GM19467 (cell line): ENCODE results near the gene SRPX2.

ENCODE experiments used
- ATAC-seq: cut with Tn5 transposase; IDR thresholded peaks from one replicate; pipeline ENCODE4 v1.9.1; 2021; ENCODE audit warnings: mild to moderate bottlenecking, moderate library complexity; ENCODE audit not compliant: unreplicated experiment

SRPX2 gene, protein sequence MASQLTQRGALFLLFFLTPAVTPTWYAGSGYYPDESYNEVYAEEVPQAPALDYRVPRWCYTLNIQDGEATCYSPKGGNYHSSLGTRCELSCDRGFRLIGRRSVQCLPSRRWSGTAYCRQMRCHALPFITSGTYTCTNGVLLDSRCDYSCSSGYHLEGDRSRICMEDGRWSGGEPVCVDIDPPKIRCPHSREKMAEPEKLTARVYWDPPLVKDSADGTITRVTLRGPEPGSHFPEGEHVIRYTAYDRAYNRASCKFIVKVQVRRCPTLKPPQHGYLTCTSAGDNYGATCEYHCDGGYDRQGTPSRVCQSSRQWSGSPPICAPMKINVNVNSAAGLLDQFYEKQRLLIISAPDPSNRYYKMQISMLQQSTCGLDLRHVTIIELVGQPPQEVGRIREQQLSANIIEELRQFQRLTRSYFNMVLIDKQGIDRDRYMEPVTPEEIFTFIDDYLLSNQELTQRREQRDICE

DNA sequence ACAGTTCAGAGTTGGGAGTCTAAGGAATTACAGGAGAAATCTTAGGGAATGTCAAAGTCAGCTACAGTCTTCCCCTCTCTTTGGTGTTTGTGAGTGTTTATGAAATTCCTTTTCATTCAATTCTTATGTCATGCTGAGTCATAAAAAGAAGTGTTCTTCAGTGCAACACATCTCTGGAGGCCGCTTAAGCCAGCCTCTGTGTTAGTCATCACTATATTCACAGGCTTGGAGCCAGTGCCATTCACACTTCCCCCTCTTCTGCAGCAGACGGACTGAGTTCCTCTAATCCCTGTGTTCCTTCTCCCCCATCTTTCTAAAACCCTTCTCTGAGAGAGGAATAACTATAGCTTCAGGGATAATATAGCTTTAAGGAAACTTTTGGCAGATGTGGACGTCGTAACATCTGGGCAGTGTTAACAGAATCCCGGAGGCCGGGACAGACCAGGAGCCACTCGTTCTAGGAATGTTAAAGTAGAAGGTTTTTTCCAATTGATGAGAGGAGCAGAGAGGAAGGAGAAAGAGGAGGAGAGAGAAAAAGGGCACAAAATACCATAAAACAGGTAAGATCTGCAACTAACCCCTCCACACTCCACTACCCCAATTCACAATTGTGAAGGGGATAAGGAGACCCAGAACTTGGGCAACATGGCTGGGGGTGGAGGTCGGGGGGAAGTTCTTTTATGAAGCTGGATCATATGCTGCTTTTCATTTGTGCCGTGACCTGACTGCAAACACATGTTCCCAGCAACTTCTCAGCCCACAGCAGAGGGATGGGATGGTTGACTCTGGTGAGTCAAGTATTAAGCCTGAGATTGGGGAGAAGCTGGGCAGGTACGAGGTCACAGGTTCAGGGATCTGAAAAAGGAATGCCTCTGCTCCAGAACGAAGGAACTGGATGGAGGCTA, at the start of gene SRPX2:
Gene SRPX2 (plus strand): TSS at position 244 of the 905 bp plus-strand sequence. CDS start 2,124 bp downstream, outside the sequence.
- ATAC-seq, result no peak

DNA sequence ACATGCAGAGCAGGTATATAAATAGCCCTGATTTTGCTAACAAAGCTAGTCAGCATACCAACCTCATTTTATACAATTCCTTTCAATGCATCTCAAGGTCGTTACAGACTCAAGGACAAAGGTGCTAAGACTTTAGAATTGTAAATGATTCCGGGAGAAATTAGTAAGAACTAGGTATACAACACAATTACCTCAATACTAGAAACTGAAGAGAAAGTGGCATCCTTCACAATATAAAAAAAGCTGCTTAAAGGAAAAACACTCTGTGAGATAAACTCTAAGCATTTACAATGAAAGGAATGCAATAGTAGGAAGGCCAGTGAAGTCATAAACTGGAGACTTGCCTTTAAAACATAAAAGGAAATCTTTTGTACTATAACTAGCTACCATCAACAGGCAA, 47.4 kb upstream of the SRPX2 start:
- no peak for ATAC-seq

DNA sequence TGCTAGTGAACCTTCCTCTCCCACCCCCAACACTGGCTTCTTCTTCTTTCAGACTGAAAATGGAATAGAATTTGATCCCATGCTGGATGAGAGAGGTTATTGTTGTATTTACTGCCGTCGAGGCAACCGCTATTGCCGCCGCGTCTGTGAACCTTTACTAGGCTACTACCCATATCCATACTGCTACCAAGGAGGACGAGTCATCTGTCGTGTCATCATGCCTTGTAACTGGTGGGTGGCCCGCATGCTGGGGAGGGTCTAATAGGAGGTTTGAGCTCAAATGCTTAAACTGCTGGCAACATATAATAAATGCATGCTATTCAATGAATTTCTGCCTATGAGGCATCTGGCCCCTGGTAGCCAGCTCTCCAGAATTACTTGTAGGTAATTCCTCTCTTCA, 44.5 kb upstream of the SRPX2 start:
- ATAC-seq, result no peak

DNA sequence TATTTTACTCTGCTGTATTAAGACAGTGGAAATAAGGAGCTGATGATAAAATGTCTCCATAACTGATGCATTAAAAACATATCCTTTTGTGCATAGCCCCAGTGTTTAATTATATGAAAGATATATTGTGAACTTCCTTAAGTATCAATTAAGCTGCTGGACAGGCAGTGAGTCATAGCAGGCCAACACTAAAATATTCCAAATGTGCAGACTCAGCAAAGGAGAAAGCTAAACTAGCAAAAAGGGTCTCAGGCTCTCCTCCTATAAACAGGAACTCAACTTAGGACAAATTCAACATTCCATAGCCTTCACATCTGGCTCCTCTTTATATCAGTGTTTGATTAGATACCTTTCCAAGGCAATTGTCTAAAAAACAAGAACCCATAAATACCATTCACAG, 43.7 kb upstream of the SRPX2 start:
- no peak for ATAC-seq

DNA sequence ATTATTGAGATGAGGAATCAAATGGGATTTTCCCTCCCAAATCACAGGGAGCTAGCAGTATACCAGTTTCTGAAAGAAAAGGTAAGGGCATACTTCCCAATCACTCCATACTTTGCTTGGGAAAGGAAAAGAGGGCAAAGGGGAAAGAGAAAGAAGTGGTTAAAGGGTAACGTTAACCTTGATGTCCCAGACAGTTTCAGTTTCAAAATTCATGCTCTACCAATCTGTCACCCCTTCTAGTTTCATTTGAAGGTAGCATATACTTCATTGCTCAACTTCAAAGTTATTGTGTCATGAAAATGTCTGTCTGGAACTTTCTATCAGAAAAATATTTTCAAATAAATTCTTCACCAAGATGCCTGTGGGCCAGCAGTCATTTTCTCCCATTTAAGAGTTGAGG, 43.2 kb upstream of the SRPX2 start:
- peak; percentile 76 for ATAC-seq

DNA sequence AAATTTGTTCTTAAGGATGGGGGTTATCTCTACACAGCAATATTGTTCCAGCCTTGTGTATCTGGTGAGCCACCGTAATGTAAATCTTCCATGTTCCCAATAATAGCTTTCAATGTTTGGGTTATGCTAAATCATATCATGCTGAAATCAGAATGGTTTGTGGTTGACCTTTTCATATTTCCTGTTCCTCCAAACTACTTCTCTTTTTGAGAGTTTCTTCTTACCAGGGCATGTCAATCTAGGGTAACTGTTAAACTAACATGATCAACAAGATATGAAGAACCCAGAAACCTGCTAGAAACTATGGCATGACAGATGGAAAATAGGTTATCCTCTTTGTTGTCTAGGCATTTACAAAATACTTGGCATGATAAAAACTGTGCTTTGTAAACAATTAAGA, 37.2 kb upstream of the SRPX2 start:
- ATAC-seq, result no peak

DNA sequence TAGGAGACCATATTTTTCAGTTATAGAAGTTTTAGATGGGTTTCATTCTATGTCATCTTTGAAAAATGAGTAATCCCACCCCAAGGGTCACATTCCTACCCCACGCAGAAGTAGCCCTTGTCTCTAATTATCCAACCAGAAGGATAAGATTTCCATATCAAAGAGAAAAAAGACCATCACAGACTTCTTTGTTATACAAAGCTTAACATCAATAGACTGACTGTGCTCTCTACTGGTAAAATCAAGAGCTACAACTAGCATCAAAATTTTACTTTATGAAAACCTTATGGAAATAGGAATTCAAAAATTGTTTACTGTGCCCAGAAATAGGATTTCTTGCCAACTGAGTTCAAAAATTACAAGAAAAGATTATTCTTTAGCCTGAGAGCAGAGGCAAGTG, 34.4 kb upstream of the SRPX2 start:
- ATAC-seq, result no peak

DNA sequence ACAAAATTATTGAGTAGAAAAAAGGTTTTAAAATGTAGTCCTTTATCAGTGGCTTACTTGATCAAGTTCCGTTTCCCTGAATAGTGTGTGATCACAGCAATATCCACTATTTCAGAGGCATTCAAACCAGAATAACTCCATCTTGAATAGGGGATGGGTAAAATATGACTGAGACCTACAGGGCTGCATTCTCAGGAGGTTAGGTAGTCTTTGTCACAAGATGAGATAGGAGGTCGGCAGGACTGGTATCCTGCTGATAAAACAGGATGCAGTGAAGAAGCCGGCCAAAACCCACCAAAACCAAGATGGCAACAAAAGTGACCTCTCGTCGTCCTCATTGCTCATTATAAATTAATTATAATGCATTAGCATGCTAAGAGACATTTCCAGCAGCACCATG, 32.0 kb upstream of the SRPX2 start:
- ATAC-seq, result no peak

DNA sequence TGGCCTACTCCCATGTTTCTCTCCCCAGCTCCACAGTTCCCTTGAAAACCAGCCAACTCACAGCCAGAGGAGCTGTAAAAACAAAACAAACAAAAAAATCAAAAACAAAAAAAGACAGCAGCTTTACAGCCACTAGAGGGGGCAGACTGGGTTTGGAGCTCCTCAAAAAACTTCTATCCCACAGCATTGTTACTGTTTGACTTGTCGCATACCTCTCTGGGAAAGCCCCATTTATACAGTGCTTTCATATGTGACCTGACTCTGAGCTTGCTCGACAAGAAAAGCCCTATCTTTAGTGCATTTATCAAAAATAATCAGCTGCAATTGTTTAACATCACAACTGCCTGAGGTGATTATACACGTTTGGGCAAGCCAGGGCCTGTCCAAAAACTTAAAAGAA, 29.0 kb upstream of the SRPX2 start:
- ATAC-seq, result peak; percentile 98

DNA sequence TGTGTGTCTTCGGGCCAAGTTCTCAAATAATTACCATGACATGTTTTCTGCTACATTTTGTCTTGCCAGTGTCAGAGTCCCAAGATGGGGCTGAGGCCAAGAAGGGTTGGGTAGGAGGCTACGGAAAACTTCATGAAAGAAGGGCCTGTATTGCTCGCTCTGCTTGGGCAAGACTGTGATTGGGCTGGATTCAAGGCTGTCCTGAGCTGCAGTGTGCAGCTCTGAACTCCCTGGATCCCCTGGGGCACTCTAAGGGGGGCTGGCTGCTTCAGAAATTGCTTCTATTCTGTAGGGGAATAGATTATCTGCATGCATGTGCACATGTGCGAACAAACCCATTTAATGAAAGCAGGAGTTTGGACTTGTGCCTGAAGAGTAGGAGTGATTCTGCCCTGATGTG, 21.0 kb upstream of the SRPX2 start:
- no peak for ATAC-seq

DNA sequence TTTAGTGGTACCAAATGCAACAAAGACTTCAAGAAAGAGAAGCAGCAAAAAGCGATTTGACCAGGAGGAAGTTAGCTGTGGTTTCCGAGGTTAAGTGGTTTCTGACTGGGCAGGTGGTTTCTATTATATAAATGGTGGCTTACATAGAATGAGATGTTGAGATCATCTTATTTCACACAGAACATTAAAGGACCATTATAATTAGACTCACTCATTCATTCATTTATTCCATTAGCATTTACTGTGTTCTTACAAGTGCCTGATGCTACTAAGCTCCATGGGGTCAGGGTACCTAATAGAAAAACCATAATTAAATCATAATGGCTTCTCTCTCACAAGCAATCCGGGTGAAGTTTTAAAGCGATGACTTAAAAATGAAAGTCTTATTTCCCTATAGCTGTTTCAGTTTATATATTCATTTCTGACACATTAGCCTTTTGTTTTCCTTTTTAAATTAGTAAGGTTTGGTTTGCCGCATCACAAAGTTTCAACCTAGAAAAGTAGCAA, 18.0 kb upstream of the SRPX2 start:
- peak; percentile 93 for ATAC-seq

DNA sequence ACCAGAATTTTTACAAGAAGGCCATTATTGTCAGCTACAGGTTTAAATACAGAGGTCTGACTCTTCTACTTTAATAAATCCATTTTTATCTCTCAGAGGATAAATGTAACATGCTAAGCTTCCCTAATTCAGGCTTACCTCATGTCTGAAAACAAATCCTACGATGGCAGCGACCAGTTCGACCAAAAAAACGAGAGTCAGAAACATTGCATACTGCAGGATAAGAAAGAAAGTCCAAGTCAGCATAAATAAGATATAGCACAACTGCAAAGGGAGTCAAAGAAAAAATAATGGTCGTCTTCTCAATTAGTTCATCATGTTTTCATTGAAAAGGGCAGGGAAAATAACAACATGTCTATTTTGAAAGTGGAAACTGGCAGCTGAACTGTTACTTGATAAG, 9.0 kb upstream of the SRPX2 start:
- ATAC-seq, result no peak

DNA sequence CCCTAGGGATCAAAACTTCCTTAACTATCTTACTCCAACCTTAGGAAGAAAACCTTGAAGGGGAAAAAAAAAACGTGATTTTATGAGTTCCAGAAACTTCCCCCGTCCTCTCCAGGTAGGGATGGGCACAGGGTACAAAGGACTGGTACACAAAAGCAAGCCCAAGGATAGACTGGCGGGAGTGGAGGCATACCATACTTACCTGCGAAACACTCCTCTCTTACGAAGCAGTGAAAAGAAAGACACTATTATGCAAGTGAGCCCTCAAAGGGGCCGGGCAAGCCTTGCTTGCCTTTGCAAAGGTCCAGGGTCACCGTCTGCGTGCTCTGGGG, 8.0 kb upstream of the SRPX2 start:
- no peak for ATAC-seq

DNA sequence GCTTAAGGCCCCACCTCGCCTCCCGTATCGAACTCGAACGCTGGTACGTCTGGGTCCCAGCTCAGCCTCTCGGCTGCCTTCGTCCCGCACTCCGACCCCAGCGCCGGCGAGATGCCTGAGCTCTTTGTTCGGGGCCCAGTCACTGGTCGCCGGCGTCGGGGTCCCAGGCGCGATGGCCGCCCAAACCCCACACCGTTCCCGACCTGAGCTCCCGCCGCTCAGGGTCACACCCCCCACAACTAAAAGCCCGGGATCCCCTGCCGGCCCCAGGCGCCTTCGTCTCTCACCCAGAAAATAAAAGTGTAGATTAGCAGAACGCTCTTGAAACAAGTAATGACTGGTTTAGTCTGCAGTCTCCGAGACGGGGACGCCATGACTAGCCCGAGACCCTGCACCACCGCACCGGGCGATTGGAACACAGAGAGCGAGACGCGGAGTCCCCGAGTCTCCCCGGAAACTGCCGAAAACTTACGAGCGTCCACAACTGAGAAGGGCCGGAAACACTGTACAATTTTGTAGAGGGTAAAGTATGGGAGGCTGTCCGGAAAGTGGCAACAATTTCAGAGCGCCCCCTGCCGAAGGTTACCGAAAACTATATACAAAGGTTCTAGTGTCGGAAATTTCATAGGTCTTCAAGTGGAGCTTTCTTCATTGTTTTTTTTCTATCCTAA, 7.5 kb upstream of the SRPX2 start, which contains the start of gene TSPAN6:
Gene TSPAN6 (minus strand): TSS at position 486 of the 671 bp plus-strand sequence. CDS start 112 bp downstream, at position 374.
- peak; percentile 97 for ATAC-seq

DNA sequence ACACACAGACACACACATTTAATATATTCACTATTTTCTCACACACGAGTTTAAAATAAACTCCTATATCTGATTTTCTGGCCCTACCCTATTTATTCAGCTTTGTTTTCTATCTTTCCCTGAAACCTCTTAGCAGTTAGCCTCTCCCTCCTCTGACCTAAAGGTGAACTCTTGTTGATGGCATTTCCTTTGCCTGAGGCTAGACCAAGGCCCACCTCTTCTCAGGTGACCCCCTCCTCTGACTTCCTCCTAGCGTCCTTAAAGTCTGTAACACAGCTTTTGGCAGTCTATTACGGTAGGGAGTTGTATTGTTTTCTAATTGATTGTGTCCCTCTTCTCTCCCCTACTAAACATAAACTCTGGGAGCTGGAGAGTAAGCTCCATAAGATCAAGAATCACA, 1.7 kb upstream of the SRPX2 start:
- no peak for ATAC-seq

DNA sequence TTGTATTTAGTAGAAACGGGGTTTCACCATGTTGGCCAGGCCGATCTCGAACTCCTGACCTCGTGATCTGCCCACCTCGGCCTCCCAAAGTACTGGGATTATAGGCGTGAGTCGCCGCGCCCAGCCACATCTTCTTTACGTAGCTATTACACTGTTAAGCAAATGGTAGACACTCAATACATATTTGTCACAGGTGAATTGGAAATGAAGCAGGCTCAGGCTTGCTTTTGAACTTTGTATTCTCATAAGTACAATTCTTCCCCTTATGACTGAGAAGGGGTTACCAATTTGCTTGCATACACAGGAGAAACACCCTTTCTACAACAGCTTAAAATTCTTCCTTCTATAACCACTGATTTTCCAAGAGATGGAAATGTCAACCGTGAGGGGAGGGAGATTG, 787 bp upstream of the SRPX2 start:
- no peak for ATAC-seq

DNA sequence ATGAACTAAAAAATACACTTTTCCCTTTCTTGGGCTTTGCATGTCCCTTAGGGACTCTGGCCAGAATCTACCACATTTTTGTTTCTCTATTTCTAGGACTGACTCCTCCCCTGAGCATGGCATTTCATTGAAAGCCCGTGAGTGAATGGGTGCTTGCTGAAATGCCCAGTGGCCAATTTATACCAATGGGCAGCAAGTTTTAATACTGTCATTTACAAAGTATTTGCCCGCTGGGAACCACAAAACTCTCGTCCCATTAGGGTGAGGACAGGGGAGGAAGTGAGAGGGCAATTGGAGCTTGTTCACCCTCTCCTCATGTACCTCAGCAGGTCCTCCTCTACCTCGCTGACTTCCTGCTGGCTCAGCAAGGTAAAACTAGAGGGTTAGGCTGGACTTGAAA, 1.1 kb downstream of the SRPX2 start:
- ATAC-seq, result no peak

DNA sequence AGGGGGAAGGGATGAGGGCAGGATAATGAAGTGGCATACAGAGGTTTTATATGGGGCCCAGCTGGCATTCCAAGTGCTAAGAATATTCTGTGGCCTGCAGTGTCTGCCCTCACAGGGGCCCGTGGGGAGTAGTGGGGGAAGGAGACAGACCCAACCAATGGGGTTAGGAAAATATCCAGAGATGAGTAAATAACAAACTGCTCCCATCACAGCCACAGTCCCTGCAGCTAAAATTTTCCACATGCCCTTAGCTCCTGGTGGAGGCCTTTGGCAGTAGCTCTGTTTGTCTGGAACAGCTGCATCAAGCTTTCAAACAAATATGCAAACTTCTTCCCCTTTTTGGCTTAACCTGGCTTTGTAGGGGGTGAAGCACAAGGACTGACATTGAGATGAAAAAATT, 3.1 kb downstream of the SRPX2 start:
- ATAC-seq, result no peak

DNA sequence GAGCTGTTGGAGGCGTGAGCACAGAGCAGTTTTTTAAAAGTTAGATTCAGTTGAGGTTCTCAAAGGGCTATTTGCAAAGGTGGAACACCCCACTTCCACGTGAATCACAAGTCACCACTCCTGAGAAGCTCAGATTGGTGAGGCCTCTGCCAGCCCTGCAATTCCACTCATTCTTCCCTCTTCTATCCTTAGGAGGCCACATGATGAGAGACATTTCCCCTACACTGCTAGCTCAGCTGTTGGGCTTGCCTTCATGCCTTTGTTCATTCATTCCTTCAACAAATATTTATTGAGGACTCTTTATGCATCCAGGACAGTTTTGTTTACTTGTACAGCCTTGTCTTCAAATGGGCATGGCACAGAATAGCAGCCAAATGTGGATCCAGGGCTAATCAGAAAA, 3.7 kb downstream of the SRPX2 start:
- no peak for ATAC-seq

DNA sequence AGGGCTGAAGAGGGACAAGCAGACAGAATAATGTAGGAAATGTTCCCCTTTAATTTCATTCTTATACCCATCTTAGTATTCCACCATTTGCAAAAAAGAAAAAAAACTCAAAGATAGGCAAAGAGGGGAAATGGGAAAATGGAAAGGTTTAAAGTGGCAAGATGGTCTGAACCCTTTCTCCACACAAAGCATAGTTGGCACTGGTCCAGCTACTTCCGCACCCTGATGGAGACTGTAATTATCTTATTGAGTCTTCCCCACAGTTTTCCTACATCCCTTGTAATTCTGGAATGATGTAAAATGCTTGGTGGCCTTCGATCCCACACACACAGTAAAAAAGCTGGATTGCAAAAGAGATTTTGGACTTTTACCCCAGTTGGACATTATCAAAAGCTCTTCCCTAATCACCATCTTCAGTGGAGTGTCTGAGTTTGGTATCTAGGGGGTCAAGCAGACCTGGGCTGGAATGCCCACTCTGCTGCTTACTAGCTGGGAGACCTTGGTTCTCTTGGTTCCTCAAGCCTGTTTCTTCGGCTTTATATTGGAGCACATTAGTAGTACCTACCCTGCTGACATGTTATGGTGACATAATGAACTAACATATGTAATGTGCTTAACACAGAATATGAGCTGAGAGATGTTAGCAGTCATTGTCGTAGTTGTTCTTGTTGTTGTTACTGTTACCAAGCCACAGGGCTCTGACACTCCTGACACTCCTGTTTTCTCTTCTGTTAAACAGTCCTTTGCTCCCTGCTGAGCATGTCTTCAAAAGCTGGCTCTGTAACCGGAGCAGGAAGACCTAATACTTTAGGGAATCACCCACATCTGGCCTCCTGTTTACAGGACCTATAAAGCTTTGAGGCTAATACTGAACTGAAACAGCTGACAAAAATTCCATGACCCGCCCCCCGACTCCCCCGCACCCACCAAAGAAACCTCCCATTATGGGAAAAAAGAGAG, 4.7 kb downstream of the SRPX2 start:
- ATAC-seq, result no peak
